Fibroblast of the aortic adventitia (primary cell): ENCODE results near the gene DMAC2L. TPM values are rescaled to one million over a fixed set of nuclear protein-coding genes. Genes with fewer than 3 reads are reported as not detected.
A peak's percentile ranks its signal among the peaks of the same experiment; 100 is the strongest.

Experiments used
- DNase-seq: peaks from one replicate; pipeline ENCODE4 v3.0.0-alpha.2; 2010; ENCODE audit warnings: low read depth
- H3K4me3 ChIP-seq: 2 replicates; pipeline ENCODE4 v1.5.1; 2011; ENCODE audit warnings: low read depth, mild to moderate bottlenecking, control low read depth, low read length, moderate library complexity
- total RNA-seq: library from RNA; depleted of rRNA; stranded (reverse); fragments of >200 nt; gene quantifications from 2 replicates; pipeline ENCODE4 v1.2.3, GENCODE V29; 2012; ENCODE audit warnings: low replicate concordance
- TF ChIP-seq, protein P1 (sequence below): IDR thresholded peaks from 2 replicates; pipeline ENCODE4 v1.5.1; 2011; ENCODE audit warnings: mild to moderate bottlenecking, low read length, control low read depth, inconsistent platforms; ENCODE audit not compliant: insufficient read depth

The DMAC2L gene, protein sequence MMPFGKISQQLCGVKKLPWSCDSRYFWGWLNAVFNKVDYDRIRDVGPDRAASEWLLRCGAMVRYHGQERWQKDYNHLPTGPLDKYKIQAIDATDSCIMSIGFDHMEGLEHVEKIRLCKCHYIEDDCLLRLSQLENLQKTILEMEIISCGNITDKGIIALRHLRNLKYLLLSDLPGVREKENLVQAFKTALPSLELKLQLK
- total RNA-seq, result 2.2 and 4.4 TPM in 2 replicates

DNA sequence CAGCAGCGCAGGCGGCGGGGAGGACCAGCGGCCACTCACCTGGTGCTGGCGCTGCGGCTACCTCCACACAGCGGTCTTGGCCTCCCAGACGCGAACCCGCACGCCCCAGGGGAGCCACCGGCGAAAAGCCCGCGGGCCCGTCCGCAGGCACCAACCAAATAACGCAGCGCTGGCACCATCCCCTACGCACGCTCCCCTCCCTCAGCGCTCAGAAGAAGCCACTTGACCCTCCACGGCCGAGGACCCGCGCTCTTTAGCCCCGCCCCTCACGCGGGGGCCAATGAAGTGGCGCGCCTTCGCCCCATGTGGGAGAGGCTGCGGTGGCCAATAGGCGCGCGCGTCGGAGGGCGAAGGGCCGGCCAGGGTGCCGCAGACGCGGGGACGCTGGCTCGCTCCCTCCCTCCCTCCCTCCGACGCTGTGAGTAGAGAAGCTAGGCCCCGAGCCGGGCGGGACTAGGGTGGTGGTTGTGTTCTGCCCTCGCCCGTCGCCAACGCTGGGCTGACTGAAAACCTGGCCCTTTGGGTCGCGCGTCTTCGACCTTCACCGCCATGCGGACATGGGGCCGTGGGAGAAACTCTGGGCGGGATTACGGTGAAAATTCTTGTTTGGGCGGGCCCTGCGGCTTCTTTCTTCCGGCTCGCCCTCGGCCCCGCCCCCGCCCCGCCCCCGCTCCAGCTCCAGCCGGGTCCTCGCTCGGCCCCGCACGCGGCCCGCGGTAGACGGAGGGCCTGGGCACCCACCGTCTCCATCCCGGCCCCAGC, at the start of gene DMAC2L, which contains the start of gene L2HGDH:
DMAC2L (plus strand) TSS at position 353 of the 762 bp plus-strand sequence. CDS start 9,164 bp downstream, outside the sequence.
L2HGDH (minus strand) TSS at position 258 of the 762 bp plus-strand sequence; CDS start at position 179, 79 bp downstream.
- H3K4me3 ChIP-seq, result peak within 1 kb of the TSS; percentile 95
- peak; percentile 84 for DNase-seq
- TF ChIP-seq, protein P1, sequence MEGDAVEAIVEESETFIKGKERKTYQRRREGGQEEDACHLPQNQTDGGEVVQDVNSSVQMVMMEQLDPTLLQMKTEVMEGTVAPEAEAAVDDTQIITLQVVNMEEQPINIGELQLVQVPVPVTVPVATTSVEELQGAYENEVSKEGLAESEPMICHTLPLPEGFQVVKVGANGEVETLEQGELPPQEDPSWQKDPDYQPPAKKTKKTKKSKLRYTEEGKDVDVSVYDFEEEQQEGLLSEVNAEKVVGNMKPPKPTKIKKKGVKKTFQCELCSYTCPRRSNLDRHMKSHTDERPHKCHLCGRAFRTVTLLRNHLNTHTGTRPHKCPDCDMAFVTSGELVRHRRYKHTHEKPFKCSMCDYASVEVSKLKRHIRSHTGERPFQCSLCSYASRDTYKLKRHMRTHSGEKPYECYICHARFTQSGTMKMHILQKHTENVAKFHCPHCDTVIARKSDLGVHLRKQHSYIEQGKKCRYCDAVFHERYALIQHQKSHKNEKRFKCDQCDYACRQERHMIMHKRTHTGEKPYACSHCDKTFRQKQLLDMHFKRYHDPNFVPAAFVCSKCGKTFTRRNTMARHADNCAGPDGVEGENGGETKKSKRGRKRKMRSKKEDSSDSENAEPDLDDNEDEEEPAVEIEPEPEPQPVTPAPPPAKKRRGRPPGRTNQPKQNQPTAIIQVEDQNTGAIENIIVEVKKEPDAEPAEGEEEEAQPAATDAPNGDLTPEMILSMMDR, result no peak

DNA sequence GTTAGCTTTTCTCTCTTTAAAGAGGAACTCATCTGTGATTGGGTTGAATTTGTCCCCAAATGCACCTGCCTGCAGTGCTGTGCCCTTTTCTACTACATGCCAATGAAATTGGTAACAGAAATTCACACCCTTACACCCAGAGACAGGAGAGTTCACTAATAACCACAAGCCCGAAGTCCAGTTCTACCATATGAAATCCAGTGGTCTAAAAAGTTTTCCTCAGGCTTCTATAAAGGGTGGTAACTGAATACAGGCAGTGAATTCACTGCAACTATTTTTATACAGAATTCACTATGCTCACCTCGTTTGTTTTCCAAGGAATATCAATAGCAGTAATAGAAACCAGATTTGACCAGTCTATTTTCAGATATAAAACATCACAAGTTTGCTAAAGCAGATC, 49.3 kb upstream of the DMAC2L start:
- no peak overlapping the region for H3K4me3 ChIP-seq
- DNase-seq, result no peak
- TF ChIP-seq, protein P1, result no peak

DNA sequence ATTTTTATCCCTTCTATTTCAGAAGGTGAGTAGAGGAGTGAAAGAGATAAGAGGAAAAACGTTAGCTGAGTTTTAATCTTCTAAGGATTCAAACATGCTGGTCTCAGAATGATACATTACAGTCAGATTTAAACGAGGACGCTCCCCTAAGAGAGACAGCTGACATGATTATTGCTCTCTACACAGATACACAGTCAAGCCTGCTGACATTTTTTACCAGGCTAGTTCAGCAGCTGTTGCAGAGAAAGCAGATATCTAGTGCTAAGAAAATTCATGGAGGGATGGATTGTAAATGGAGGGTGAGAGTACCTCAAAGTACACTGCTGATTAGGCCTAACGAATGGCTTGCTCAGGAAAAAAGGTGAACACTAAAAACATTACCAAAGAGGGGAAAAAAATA, 48.8 kb upstream of the DMAC2L start:
- TF ChIP-seq, protein P1, result no peak
- no peak overlapping the region for H3K4me3 ChIP-seq
- DNase-seq, result no peak

DNA sequence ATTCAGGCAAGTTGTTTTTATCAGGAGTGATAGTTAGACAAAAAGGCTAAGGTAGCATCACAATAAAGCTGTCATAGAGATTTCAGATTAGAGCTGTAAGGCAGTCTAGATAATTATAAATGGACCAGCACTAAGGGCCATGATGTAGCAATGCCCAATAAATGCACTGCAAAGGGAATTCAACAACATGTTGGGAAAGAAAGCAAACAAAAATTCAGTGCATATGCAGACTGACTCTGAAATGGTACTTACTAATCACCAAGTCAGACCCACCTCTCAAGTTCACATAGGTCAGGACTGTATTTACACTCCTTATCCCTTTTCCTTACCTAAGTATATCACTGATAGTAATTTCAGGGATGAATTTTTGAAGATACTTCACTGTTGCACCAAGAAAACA, 47.1 kb upstream of the DMAC2L start:
- no peak overlapping the region for H3K4me3 ChIP-seq
- TF ChIP-seq, protein P1, result no peak
- no peak for DNase-seq

DNA sequence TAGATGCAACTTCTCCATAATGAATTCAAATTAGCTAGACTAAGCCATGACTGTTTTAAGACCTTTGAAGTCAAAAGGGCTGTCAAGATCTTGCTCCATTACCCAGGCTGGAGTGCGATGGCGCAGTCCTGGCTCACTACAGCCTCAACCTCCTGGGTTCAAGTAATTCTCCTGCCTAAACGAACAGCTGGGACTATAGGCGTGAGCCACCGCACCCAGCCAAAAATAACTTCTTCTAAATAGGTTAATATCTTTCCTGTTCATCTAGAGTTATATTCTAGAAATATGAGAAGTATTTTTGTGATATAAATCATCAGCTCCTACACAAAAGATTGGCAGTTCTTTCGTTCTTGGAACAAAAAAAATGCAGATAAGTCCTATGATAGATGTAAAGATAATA, 41.2 kb upstream of the DMAC2L start:
- TF ChIP-seq, protein P1, result no peak
- no peak overlapping the region for H3K4me3 ChIP-seq
- no peak for DNase-seq

DNA sequence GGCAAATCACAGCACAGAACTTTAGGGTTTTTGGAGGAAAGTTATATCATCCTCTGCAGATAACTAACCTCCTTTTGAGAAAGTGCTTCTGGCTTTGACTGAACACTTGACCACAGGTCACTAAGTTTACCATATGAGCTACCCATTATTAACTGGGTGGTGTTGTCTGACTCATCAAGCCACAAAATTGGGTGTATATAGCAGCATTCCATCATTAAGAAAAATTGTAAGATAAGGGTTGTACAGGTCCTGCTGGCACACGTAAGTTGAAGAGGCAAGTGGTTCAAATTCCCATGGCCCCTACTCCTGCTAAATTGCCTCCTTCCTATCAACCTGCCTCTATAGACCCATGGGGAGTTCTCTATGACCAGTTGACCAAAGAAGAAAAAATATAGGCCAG, 39.6 kb upstream of the DMAC2L start:
- DNase-seq, result no peak
- H3K4me3 ChIP-seq, result no peak overlapping the region
- TF ChIP-seq, protein P1, result no peak
